Neural progenitor cell (in vitro differentiated cells): ENCODE data around the gene FBXL17. TPM values are rescaled to one million over a fixed set of nuclear protein-coding genes. Genes with fewer than 3 reads are reported as not detected.

ENCODE experiments used
- DNase-seq: peaks from one replicate; pipeline ENCODE4 v3.0.0-alpha.2; 2016; ENCODE audit warnings: low spot score
- H2AFZ ChIP-seq: fragments of 200-600 bp; sonication (generic); replicated peaks from 2 replicates; pipeline ENCODE4 v1.6.1; 2016; ENCODE audit warnings: antibody characterized with exemption
- H3F3A ChIP-seq: fragments of 200-600 bp; sonication (generic); 2 replicates; pipeline ENCODE4 v1.6.1; 2016; ENCODE audit warnings: antibody characterized with exemption, low read depth
- H3K27ac ChIP-seq: fragments of 200-600 bp; sonication (generic); 2 replicates; pipeline ENCODE4 v1.5.1; 2016; ENCODE audit warnings: mild to moderate bottlenecking
- H3K27me3 ChIP-seq: fragments of 200-600 bp; sonication (generic); 2 replicates; pipeline ENCODE4 v1.6.1; 2016; ENCODE audit warnings: mild to moderate bottlenecking, moderate library complexity
- H3K36me3 ChIP-seq: fragments of 200-600 bp; sonication (generic); 2 replicates; pipeline ENCODE4 v1.5.1; 2016
- H3K4me1 ChIP-seq: fragments of 200-600 bp; sonication (generic); 2 replicates; pipeline ENCODE4 v1.6.1; 2016; ENCODE audit warnings: mixed run types
- H3K4me2 ChIP-seq: fragments of 200-600 bp; sonication (generic); 2 replicates; pipeline ENCODE4 v1.6.1; 2016
- H3K4me3 ChIP-seq: fragments of 200-600 bp; sonication (generic); 2 replicates; pipeline ENCODE4 v1.5.1; 2016
- H3K79me2 ChIP-seq: fragments of 200-600 bp; sonication (generic); 2 replicates; pipeline ENCODE4 v1.6.1; 2016; ENCODE audit warnings: low read depth
- H3K9ac ChIP-seq: fragments of 200-600 bp; sonication (generic); 2 replicates; pipeline ENCODE4 v1.6.1; 2016
- H3K9me3 ChIP-seq: fragments of 200-600 bp; sonication (generic); 2 replicates; pipeline ENCODE4 v1.5.1; 2016; ENCODE audit warnings: low read depth
- H4K20me1 ChIP-seq: fragments of 200-600 bp; sonication (generic); 2 replicates; pipeline ENCODE4 v1.6.1; 2016; ENCODE audit warnings: low read depth
- H3K27ac Mint-ChIP-seq: 3 replicates; pipeline ENCODE4 v1.8.0; 2021; ENCODE audit warnings: mixed read lengths
- H3K27me3 Mint-ChIP-seq: 2 replicates; pipeline ENCODE4 v1.8.0; 2022; ENCODE audit warnings: low read depth, mild to moderate bottlenecking, inconsistent platforms, moderate library complexity, mixed read lengths; ENCODE audit not compliant: insufficient read depth
- H3K36me3 Mint-ChIP-seq: 3 replicates; pipeline ENCODE4 v1.8.0; 2021; ENCODE audit warnings: mixed read lengths
- H3K4me1 Mint-ChIP-seq: 3 replicates; pipeline ENCODE4 v1.8.0; 2021; ENCODE audit warnings: mixed read lengths
- H3K4me3 Mint-ChIP-seq: 3 replicates; pipeline ENCODE4 v1.8.0; 2021; ENCODE audit warnings: mild to moderate bottlenecking, moderate library complexity, mixed read lengths
- H3K9me3 Mint-ChIP-seq: 3 replicates; pipeline ENCODE4 v1.8.0; 2020; ENCODE audit warnings: mixed read lengths
- CTCF ChIP-seq: fragments of 200-600 bp; sonication (generic); IDR thresholded peaks from 2 replicates; pipeline ENCODE4 v1.5.1; 2017; ENCODE audit warnings: antibody characterized with exemption, mild to moderate bottlenecking
- EZH2 ChIP-seq: fragments of 200-600 bp; sonication (generic); IDR thresholded peaks from 2 replicates; pipeline ENCODE4 v1.6.1; 2017; ENCODE audit warnings: antibody characterized with exemption, mild to moderate bottlenecking, moderate library complexity
- EZH2phosphoT487 ChIP-seq: fragments of 200-600 bp; sonication (generic); IDR thresholded peaks from 2 replicates; pipeline ENCODE4 v1.6.1; 2017; ENCODE audit warnings: antibody characterized with exemption
- total RNA-seq: library from RNA; depleted of rRNA; stranded (reverse); fragments of >200 nt; gene quantifications from 2 replicates; pipeline ENCODE4 v1.2.3, GENCODE V29; 2015; ENCODE audit warnings: low replicate concordance

The FBXL17 gene
- total RNA-seq, 1 donor from 2014 or later, result 7.6 TPM

DNA sequence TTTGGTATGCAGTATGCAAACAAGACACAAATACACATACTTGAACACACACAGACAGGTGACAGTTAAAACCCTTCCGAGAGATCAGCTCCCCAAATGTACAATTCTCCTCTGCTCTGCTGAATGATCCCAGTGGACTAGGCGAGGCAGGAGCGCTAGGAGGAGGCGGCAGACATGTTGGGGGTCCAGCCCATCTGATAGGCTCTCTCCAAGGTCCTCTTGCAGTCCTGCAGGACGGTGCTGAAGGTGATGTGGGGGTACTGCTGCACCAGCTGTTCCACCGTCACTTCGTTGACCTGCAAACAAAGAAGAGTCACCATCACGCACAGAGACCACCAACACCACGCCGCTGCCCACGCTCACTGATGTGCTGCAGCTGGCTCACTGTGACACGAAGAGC is 520.3 kb downstream of the FBXL17 start:
- Mint-ChIP-seq H3K27me3 (no peaks in the 10 kb centered on the region), H3K27ac (no peak overlapping the region), H3K36me3 (no peaks in the 10 kb centered on the region), H3K9me3 (peaks cover 2% of the 10 kb centered on the region), H3K4me1 (peaks cover 2% of the 10 kb centered on the region), H3K4me3 (no peak overlapping the region)
- Histone ChIP-seq H3K27me3 (no peaks in the 10 kb centered on the region), H3K36me3 (no peaks in the 10 kb centered on the region), H3F3A (no peaks in the 10 kb centered on the region), H3K4me1 (peaks cover 6% of the 10 kb centered on the region), H3K27ac (no peak overlapping the region), H3K9me3 (no peaks in the 10 kb centered on the region), H3K4me3 (no peak overlapping the region), H3K9ac (no peak overlapping the region), H3K4me2 (no peak overlapping the region), H4K20me1 (no peaks in the 10 kb centered on the region), H3K79me2 (no peaks in the 10 kb centered on the region), H2AFZ (no peak overlapping the region)
- no peak for TF ChIP-seq EZH2phosphoT487
- TF ChIP-seq EZH2, result no peak
- TF ChIP-seq CTCF, result no peak
- DNase-seq, result no peak

- no peaks in the 10 kb centered on the region for H3F3A ChIP-seq
- no peaks in the 10 kb centered on the region for H3K36me3 ChIP-seq
- TF ChIP-seq EZH2phosphoT487 (no peak), EZH2 (no peak), CTCF (no peak)
- H3K4me1 ChIP-seq, result peaks cover 7% of the 10 kb centered on the region
- no peak overlapping the region for H3K9ac ChIP-seq
- no peak for DNase-seq
- H3K79me2 ChIP-seq, result no peaks in the 10 kb centered on the region
- Mint-ChIP-seq H3K4me1 (no peaks in the 10 kb centered on the region), H3K27me3 (no peaks in the 10 kb centered on the region), H3K36me3 (no peaks in the 10 kb centered on the region), H3K27ac (no peak overlapping the region), H3K4me3 (no peak overlapping the region), H3K9me3 (peaks cover 2% of the 10 kb centered on the region)
- no peaks in the 10 kb centered on the region for H3K9me3 ChIP-seq
- H2AFZ ChIP-seq, result no peak overlapping the region
- H3K4me3 ChIP-seq, result no peak overlapping the region
- no peak overlapping the region for H3K27ac ChIP-seq
- no peak overlapping the region for H3K4me2 ChIP-seq
- no peaks in the 10 kb centered on the region for H3K27me3 ChIP-seq
- H4K20me1 ChIP-seq, result no peaks in the 10 kb centered on the region
Observed at GRCh38 chr5:107860044-107860443, 521.9 kb downstream of the FBXL17 start.

GRCh38 chr5:107858788-107859187 is 523.1 kb downstream of the FBXL17 start:
- Mint-ChIP-seq H3K4me1 (no peaks in the 10 kb centered on the region), H3K27ac (no peak overlapping the region), H3K4me3 (no peak overlapping the region), H3K36me3 (no peaks in the 10 kb centered on the region), H3K9me3 (peaks cover 2% of the 10 kb centered on the region), H3K27me3 (no peaks in the 10 kb centered on the region)
- Histone ChIP-seq H3K27ac (no peak overlapping the region), H3K9me3 (no peaks in the 10 kb centered on the region), H3K9ac (no peak overlapping the region), H3K4me1 (peaks cover 14% of the 10 kb centered on the region), H2AFZ (no peak overlapping the region), H3K4me3 (no peak overlapping the region), H3F3A (no peaks in the 10 kb centered on the region), H3K4me2 (no peak overlapping the region), H4K20me1 (no peaks in the 10 kb centered on the region), H3K27me3 (no peaks in the 10 kb centered on the region), H3K79me2 (no peaks in the 10 kb centered on the region), H3K36me3 (no peaks in the 10 kb centered on the region)
- DNase-seq, result no peak
- no peak for TF ChIP-seq EZH2
- no peak for TF ChIP-seq CTCF
- TF ChIP-seq EZH2phosphoT487, result no peak

DNA sequence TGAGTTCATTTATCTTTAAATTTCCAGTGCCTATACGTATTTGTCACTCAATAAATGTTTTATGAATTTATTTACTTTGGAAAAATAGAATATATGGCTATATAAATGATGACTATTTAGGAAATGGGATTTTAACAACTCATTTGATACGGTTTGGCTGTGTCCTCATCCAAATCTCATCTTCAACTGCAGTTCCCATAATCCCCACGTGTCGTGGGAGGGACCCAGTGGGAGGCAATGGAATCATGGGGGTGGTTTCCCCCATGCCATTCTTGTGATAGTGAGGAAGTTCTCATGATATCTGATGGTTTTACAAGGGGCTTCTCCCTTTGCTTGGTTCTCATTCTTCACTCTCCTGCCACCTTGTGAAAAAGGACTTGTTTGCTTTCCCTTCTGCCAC is 523.6 kb downstream of the FBXL17 start:
- Mint-ChIP-seq H3K27ac (no peak overlapping the region), H3K4me3 (no peak overlapping the region), H3K4me1 (no peaks in the 10 kb centered on the region), H3K27me3 (no peaks in the 10 kb centered on the region), H3K9me3 (peaks cover 2% of the 10 kb centered on the region), H3K36me3 (no peaks in the 10 kb centered on the region)
- no peak for DNase-seq
- Histone ChIP-seq H3K27me3 (no peaks in the 10 kb centered on the region), H3K36me3 (no peaks in the 10 kb centered on the region), H3K27ac (no peak overlapping the region), H3F3A (no peaks in the 10 kb centered on the region), H2AFZ (no peak overlapping the region), H4K20me1 (no peaks in the 10 kb centered on the region), H3K9me3 (no peaks in the 10 kb centered on the region), H3K4me3 (no peak overlapping the region), H3K4me2 (no peak overlapping the region), H3K79me2 (no peaks in the 10 kb centered on the region), H3K9ac (no peak overlapping the region), H3K4me1 (peaks cover 14% of the 10 kb centered on the region)
- TF ChIP-seq CTCF (no peak), EZH2 (no peak), EZH2phosphoT487 (no peak)
